ENCODE measurements around the gene ADH1B.
"Not testable (repeated sequence)": the region's sequence is repeated elsewhere in the genome, so short reads cannot be mapped to it uniquely, and the experiment has no call there.

Gene ADH1B

GRCh38 chr4:99321241-99322191, at the start of gene ADH1B:
ADH1B (minus strand) TSS chr4:99321401; CDS start chr4:99321331, 70 bp downstream.
- no peak for DNase-seq (ENCODE audit: low read depth)

GRCh38 chr4:99367817-99368216, 46.6 kb upstream of the ADH1B start:
- not testable (repeated sequence) for DNase-seq (ENCODE audit: low read depth)

GRCh38 chr4:99366491-99366890, 45.3 kb upstream of the ADH1B start:
- DNase-seq (ENCODE audit: low read depth), result no peak

- no peak for DNase-seq (ENCODE audit: low read depth)
Observed at GRCh38 chr4:99362768-99363167, 41.6 kb upstream of the ADH1B start.

GRCh38 chr4:99361899-99362275, 40.7 kb upstream of the ADH1B start:
- DNase-seq (ENCODE audit: low read depth), result no peak

GRCh38 chr4:99361268-99361898, 40.2 kb upstream of the ADH1B start:
- no peak for DNase-seq (ENCODE audit: low read depth)

- no peak for DNase-seq (ENCODE audit: low read depth)
Observed at GRCh38 chr4:99359480-99360204, 38.4 kb upstream of the ADH1B start.

GRCh38 chr4:99357948-99358347, 36.7 kb upstream of the ADH1B start:
- no peak for DNase-seq (ENCODE audit: low read depth)

GRCh38 chr4:99356992-99357391, 35.8 kb upstream of the ADH1B start:
- DNase-seq (ENCODE audit: low read depth), result no peak

- not testable (repeated sequence) for DNase-seq (ENCODE audit: low read depth)
Observed at GRCh38 chr4:99356149-99356548, 34.9 kb upstream of the ADH1B start.

GRCh38 chr4:99352602-99353537, 31.7 kb upstream of the ADH1B start, which contains the start of gene ADH1C:
ADH1C (minus strand) TSS chr4:99352746; CDS start chr4:99352675, 71 bp downstream.
- DNase-seq (ENCODE audit: low read depth), result no peak

GRCh38 chr4:99351487-99351886, 30.3 kb upstream of the ADH1B start:
- no peak for DNase-seq (ENCODE audit: low read depth)

GRCh38 chr4:99349338-99349737, 28.1 kb upstream of the ADH1B start:
- DNase-seq (ENCODE audit: low read depth), result no peak

- not testable (repeated sequence) for DNase-seq (ENCODE audit: low read depth)
Observed at GRCh38 chr4:99342624-99343023, 21.4 kb upstream of the ADH1B start.

GRCh38 chr4:99341426-99341825, 20.2 kb upstream of the ADH1B start:
- DNase-seq (ENCODE audit: low read depth), result no peak

GRCh38 chr4:99339172-99339571, 18.0 kb upstream of the ADH1B start:
- DNase-seq (ENCODE audit: low read depth), result no peak

- no peak for DNase-seq (ENCODE audit: low read depth)
Observed at GRCh38 chr4:99336553-99336952, 15.4 kb upstream of the ADH1B start.

GRCh38 chr4:99334880-99335279, 13.7 kb upstream of the ADH1B start:
- DNase-seq (ENCODE audit: low read depth), result no peak

- DNase-seq (ENCODE audit: low read depth), result no peak
Observed at GRCh38 chr4:99330648-99331047, 9.4 kb upstream of the ADH1B start.

GRCh38 chr4:99329876-99330275, 8.7 kb upstream of the ADH1B start:
- no peak for DNase-seq (ENCODE audit: low read depth)

- DNase-seq (ENCODE audit: low read depth), result no peak
Observed at GRCh38 chr4:99324979-99325378, 3.8 kb upstream of the ADH1B start.

Data from stimulated activated CD4-positive, alpha-beta T cell treated with anti-CD3 and anti-CD28 coated beads, Interleukin-2, amount 100 ng/mL, for 4 hours (primary cell).